Naive B cell (primary cell): ENCODE results near the gene FARP1. TPM values are rescaled to one million over a fixed set of nuclear protein-coding genes. Genes with fewer than 3 reads are reported as not detected.
A peak's percentile ranks its signal among the peaks of the same experiment; 100 is the strongest.

Experiments
- ATAC-seq, 2 donors: fragments of 150-1000 bp; cut with Tn5 transposase; 2 replicates each; pipeline ENCODE4 v1.10.0; 2021; ENCODE audit warnings: low read depth in 2 of 2, mild to moderate bottlenecking in 2 of 2, moderate library complexity in 2 of 2
- DNase-seq: peaks from one replicate; pipeline ENCODE4 v3.0.0; 2022
- H3K27ac Mint-ChIP-seq, 6 donors: one replicate each; pipeline ENCODE4 v1.8.0; 2020 to 2022; ENCODE audit warnings: mild to moderate bottlenecking in 6 of 6, mixed read lengths in 6 of 6, moderate library complexity in 5 of 6, inconsistent platforms in 2 of 6
- H3K27me3 Mint-ChIP-seq, 3 donors: one replicate each; pipeline ENCODE4 v1.8.0; 2021 to 2022; ENCODE audit warnings: mixed read lengths in 3 of 3, mild to moderate bottlenecking in 1 of 3
- H3K36me3 Mint-ChIP-seq, 2 donors: one replicate each; pipeline ENCODE4 v1.8.0; 2020 to 2022; ENCODE audit warnings: mixed read lengths in 2 of 2, inconsistent platforms in 1 of 2, mild to moderate bottlenecking in 1 of 2
- H3K4me1 Mint-ChIP-seq, 3 donors: one replicate each; pipeline ENCODE4 v1.8.0; 2020 to 2022; ENCODE audit warnings: mixed read lengths in 3 of 3, inconsistent platforms in 1 of 3, mild to moderate bottlenecking in 1 of 3, moderate library complexity in 1 of 3
- H3K4me3 Mint-ChIP-seq, 8 donors: one replicate each; pipeline ENCODE4 v1.8.0; 2020 to 2022; ENCODE audit warnings: mild to moderate bottlenecking in 8 of 8, mixed read lengths in 8 of 8, moderate library complexity in 8 of 8, inconsistent platforms in 2 of 8
- H3K9me3 Mint-ChIP-seq, 7 donors: one replicate each; pipeline ENCODE4 v1.8.0; 2020 to 2022; ENCODE audit warnings: mixed read lengths in 7 of 7, mild to moderate bottlenecking in 5 of 7, inconsistent platforms in 2 of 7, moderate library complexity in 1 of 7
- polyA plus RNA-seq, 6 donors: library from polyadenylated mRNA; unstranded; fragments of 300-500 nt; fragmentation: Illumina TruSeq; gene quantifications; one replicate each; pipeline ENCODE4 v1.2.3, GENCODE V29; 2021; ENCODE audit warnings: low read depth in 6 of 6

The FARP1 gene
- polyA plus RNA-seq, 6 donors from 2014 or later = 0.44 to 1.2 (median 0.86) TPM; not detected in 1

DNA sequence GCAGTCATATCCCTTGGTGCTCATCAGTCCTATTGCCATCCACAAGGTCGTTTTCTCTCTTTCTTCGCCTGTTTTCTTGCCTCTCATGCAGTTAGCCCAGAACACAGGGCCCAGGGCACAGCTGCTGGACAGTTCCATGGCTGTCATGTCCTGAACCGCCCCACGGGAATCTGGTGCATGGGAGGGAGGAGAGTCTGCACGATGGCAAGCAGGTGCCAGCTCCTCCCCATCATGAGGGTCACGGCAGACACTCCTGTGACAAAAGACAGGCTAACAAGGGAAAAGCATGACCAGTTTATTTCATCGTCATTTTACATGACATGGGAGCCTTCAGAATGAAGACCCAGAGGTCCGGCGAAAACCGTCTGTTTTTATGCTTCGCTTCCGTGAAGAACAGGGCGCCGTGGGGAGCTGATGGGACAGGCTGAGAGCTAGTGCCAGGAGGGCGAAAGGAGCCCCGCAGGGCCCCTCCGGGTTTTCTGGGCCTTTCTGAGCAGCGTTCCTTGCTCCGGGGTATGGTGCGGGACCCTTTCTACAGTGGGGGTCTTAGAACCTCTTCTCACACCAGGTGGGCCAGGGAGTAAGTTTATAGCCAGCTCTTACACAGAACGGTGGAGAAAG lies 298.3 kb downstream of the FARP1 start:
- DNase-seq (no peak), ATAC-seq (no peak)
- Mint-ChIP-seq H3K27ac (peak overlapping the region in 1 of 6 donors; percentile 66), H3K4me3 (peak overlapping the region in 2 of 8 donors; percentile 32 to 67), H3K36me3 (no peaks in the 10 kb centered on the region), H3K4me1 (peaks cover 6 to 21% (median 8%) of the 10 kb centered on the region in 3 donors), H3K9me3 (no peaks in the 10 kb centered on the region), H3K27me3 (peaks cover 0 to 15% (median 7%) of the 10 kb centered on the region in 3 donors)

DNA sequence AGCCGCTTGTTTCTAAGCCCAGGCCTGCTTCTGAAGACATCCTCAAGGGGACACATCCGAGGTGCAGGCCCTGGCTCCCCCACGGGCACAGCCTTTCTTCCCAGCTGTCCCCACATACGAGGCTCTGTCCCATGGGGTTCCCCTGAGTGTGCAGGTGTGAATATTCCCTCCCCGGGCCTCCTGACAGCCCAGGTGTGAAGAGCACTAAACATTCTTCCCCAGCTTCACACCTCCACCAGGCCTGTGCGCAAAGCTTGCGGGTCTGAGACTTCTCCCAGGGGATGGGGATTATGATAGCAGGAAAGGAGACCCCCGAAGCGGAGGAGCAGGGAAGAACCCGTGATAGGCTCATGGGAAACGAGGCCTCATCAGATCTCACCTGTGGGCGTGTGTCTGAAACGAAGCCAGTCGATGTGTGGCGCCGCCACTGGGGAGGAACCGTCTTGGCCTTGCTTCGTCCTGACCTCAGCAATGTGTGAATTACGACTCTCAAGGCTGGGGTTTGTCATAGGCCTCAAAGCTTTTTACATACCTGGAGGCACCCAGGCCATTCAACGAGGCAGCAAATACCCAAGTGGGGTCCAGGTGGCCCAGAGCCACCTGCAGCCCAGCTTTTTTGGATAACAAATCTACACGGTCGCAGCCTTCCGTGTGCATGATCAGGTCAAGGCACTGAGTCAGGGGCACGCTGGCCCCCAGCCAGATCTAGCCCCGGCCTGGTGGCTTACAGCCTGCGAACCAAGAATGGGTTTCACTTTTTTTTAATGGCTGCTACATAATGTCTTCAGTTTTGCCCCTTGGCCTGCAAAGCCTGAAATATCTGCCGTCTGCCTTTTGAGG lies 299.7 kb downstream of the FARP1 start:
- Mint-ChIP-seq H3K36me3 (peaks cover 0 to 5% of the 10 kb centered on the region in 2 donors), H3K4me3 (no peak overlapping the region), H3K9me3 (no peaks in the 10 kb centered on the region), H3K4me1 (peaks cover 12 to 33% (median 12%) of the 10 kb centered on the region in 3 donors), H3K27ac (peak overlapping the region in 1 of 6 donors; percentile 33), H3K27me3 (peaks cover 0 to 3% (median 0%) of the 10 kb centered on the region in 3 donors)
- DNase-seq (no peak), ATAC-seq (no peak)

DNA sequence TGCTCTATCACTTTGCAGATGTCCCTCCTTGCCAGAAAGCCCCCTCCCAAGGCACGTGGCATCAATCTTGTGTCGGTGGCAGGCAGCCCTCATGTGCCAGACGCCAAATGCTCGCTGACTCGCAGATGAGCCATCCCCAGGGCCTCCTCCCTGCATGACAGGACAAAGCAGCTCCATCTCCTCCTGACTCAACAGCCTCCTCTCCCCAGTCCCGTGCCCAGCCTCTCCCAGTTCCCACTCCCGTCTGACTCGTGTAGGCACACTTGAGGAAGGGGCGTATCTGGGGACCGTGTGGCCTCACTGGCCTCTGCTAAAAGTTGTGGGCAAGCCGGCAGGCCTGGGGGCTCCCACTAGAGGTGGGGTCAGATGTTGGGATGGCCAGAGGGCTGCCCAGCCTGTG lies 300.4 kb downstream of the FARP1 start:
- DNase-seq (no peak), ATAC-seq (no peak)
- H3K27ac Mint-ChIP-seq = peak overlapping the region in 1 of 6 donors; percentile 47
- no peak overlapping the region for H3K4me3 Mint-ChIP-seq
- no peaks in the 10 kb centered on the region for H3K9me3 Mint-ChIP-seq
- H3K36me3 Mint-ChIP-seq = peaks cover 0 to 9% of the 10 kb centered on the region in 2 donors
- peaks cover 12 to 34% (median 13%) of the 10 kb centered on the region in 3 donors for H3K4me1 Mint-ChIP-seq
- no peaks in the 10 kb centered on the region for H3K27me3 Mint-ChIP-seq

DNA sequence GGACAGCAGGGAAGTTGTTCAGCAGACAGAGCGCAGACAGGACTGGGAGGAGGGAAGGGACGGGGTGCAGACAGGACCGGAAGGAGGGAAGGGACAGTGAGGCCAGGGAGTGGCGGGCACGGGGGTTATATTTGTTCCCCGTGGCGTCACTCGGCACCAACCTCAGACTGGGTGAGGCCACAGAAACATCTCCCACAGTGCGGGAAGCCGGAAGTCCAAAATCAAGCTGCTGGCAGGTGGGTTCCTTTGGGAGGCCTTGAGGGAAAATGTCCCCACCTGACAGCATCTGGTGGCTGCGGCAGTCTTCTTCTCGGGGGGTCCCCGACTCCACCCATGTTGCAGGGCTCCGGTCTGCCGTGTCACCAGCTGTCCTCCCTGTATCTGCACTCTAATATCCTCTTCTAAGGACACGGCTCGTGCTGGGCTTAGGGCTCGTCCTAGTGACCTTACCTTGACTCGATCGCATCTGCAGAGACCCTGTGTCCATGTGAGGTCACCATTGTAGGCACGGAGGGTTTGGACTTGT lies 301.0 kb downstream of the FARP1 start:
- Mint-ChIP-seq H3K27ac (peak overlapping the region in 3 of 6 donors; percentile 37 to 79 (median 66)), H3K4me1 (peaks cover 12 to 34% (median 13%) of the 10 kb centered on the region in 3 donors), H3K36me3 (peaks cover 0 to 9% of the 10 kb centered on the region in 2 donors), H3K27me3 (no peaks in the 10 kb centered on the region), H3K4me3 (no peak overlapping the region), H3K9me3 (no peaks in the 10 kb centered on the region)
- DNase-seq (no peak), ATAC-seq (no peak)

DNA sequence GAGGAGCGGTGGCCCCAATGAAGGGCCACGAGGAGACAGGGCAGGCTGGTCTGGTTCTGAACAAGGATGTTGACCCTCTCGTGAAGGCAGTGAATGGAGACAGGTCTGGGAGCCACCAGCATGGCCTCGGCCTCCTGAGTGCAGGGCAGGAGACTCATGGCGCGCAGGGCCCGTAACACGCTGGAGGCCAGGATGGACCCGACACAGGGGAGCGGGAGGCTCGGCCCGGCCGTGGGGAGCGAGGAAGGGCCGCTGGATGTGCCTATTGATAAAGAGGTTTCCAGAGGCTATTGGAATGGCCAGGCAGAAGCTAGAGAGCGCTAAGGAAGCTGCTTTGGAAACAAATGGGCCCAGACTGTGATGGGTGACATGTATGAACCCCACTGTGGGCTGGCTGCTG lies 301.5 kb downstream of the FARP1 start:
- H3K4me1 Mint-ChIP-seq = peaks cover 12 to 34% (median 13%) of the 10 kb centered on the region in 3 donors
- no peak for DNase-seq
- H3K27me3 Mint-ChIP-seq = no peaks in the 10 kb centered on the region
- H3K9me3 Mint-ChIP-seq = no peaks in the 10 kb centered on the region
- ATAC-seq = no peak
- no peak overlapping the region for H3K4me3 Mint-ChIP-seq
- peaks cover 0 to 9% of the 10 kb centered on the region in 2 donors for H3K36me3 Mint-ChIP-seq
- peak overlapping the region in 3 of 6 donors; percentile 66 to 83 (median 79) for H3K27ac Mint-ChIP-seq

DNA sequence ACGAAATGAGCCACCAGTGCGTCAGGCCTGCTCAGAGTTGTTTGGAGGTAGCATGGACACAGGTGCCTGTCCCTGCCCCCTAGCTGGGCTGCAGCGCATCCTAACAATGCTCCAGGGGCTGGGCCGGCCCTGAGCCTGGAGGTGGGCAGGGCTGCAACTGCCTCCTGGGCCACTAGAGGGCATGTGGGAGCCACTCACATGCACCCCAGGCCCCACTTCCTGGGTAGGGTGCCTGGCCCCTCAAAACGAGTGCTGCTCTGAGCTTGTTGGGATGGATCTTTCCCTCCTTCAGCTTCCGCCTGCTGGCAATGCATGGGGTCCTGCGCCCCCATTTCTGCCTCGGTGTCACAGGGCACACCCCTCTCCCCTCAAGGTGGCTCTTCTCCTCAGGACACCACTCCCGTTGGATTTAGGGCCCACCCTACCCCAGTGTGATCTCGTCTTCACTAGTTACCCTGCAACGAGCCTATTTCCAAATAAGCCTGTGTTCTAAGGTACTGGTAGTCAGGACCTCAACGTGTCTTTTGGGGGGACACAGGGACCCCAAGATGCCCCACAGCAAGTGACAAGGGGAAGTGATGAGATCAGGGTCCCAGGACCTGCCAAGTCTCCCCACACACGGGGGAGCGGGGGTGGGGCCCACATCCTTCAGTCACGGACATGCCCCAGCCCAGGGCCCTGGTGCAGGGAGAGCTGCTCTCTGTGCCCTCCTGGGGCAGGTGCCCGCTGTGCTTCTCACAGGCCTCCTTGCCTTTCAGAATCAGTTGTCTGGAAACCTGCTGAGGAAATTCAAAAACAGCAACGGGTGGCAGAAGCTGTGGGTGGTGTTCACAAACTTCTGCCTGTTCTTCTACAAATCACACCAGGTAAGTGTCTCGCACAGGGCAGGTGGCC lies 302.7 kb downstream of the FARP1 start:
- Mint-ChIP-seq H3K9me3 (no peaks in the 10 kb centered on the region), H3K4me1 (peaks cover 12 to 34% (median 13%) of the 10 kb centered on the region in 3 donors), H3K27me3 (no peaks in the 10 kb centered on the region), H3K27ac (peak overlapping the region; percentile 27 to 90 (median 85)), H3K36me3 (peaks cover 0 to 9% of the 10 kb centered on the region in 2 donors), H3K4me3 (peak overlapping the region in 6 of 8 donors; percentile 24 to 42 (median 38))
- DNase-seq = peak; percentile 70
- peak; percentile 93 for ATAC-seq

DNA sequence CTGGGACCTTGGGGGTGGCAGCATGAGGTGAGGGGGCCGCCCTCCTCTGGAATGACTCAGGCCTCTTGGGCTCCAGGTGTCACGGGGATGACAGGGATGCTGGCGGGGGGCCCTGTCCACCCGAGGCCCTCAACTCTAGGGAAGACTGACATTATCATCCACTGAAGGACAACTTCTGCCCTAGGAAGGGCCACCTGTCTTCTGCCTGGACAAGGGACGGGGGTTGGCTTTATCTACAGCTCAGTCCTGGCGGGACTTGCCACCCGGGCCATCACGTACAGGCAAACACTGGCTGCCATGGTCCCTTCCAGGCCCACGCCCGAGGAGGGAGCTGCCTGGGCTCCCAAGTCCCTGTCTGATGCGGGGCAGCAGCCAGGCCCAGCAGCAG lies 303.3 kb downstream of the FARP1 start:
- H3K27ac Mint-ChIP-seq = peak overlapping the region in 3 of 6 donors; percentile 47 to 90 (median 83)
- H3K36me3 Mint-ChIP-seq = peaks cover 0 to 10% of the 10 kb centered on the region in 2 donors
- H3K9me3 Mint-ChIP-seq = no peaks in the 10 kb centered on the region
- ATAC-seq (no peak), DNase-seq (no peak)
- peaks cover 13 to 34% (median 13%) of the 10 kb centered on the region in 3 donors for H3K4me1 Mint-ChIP-seq
- no peak overlapping the region for H3K4me3 Mint-ChIP-seq
- H3K27me3 Mint-ChIP-seq = no peaks in the 10 kb centered on the region

DNA sequence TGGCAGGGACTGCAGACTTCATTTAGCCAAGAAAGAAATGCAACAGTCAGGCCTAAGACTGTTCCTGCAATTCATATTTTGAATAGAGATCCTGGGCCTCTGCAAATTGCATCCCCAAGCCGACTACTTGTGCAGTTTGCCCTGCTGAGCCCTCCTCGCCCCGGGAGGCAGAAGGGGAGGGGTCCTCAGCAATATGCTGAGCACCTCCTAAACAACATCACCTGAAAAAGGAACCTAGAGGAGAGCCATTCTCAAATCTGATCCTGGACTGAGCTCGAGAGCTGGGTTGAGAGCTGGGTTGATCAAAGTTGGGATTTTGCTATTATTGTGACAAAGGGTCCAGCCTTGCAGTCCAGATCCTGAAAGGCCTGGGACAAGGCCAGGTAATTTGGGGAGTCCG lies 304.2 kb downstream of the FARP1 start:
- ATAC-seq = no peak
- H3K36me3 Mint-ChIP-seq = peaks cover 7 to 19% of the 10 kb centered on the region in 2 donors
- H3K9me3 Mint-ChIP-seq = no peaks in the 10 kb centered on the region
- peak overlapping the region in 3 of 6 donors; percentile 16 to 87 (median 83) for H3K27ac Mint-ChIP-seq
- DNase-seq = no peak
- H3K27me3 Mint-ChIP-seq = no peaks in the 10 kb centered on the region
- H3K4me3 Mint-ChIP-seq = no peak overlapping the region
- peaks cover 13 to 42% (median 15%) of the 10 kb centered on the region in 3 donors for H3K4me1 Mint-ChIP-seq

DNA sequence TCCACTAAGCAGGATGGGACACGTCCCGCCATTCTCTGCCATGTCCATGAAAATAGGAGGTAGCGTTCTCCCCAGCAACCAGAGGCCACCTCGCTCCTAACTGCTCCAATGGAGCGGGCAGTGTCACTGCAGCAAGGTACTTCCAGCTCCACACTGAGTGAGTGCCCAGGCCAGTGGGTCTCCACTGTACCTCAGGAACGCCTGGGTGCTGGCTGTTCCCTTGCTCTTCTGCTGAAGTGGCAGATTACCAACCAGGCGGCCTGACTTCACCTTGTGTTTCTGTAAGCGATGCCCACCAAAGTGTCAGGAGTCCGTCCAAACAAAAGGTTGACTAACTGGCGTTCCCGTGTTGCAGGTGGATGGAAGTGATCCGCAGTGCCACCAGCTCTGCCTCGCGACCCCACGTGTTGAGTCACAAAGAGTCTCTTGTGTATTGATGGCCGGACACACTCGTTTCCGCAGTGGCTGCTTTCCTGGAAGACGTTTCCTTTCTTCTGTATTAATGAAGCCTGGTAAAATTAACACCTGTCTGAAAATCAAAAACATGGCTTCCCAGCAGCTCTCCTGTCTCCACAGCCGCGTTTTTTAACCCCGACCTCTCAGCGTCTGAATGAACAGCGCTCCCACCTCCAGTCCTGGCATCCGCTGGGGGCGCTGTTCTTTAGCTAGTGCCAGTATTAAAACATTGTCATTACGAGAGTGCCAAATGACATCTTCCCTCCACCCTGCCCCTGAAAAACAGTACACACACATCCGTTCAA lies 305.2 kb downstream of the FARP1 start:
- no peaks in the 10 kb centered on the region for H3K9me3 Mint-ChIP-seq
- no peak for DNase-seq
- H3K4me1 Mint-ChIP-seq = peaks cover 13 to 42% (median 15%) of the 10 kb centered on the region in 3 donors
- peaks cover 13 to 22% of the 10 kb centered on the region in 2 donors for H3K36me3 Mint-ChIP-seq
- no peak overlapping the region for H3K4me3 Mint-ChIP-seq
- peak overlapping the region in 4 of 6 donors; percentile 43 to 88 (median 73) for H3K27ac Mint-ChIP-seq
- H3K27me3 Mint-ChIP-seq = no peaks in the 10 kb centered on the region
- ATAC-seq = no peak

DNA sequence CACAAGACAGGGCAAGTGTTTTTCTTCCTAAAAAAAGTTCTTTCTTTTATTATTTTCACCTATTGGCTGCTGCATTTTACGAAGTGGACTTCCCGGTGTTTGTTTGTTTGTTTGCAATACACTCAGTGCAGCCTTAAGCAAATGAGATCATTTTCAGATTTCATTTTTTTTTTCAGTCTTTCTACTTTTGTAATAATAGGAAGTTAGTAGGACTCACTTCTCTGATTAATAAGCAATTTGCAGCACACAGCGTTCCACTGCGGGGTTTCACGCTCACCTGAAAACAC lies 305.7 kb downstream of the FARP1 start:
- Mint-ChIP-seq H3K4me3 (no peak overlapping the region), H3K27ac (peak overlapping the region in 2 of 6 donors; percentile 63 to 83), H3K9me3 (no peaks in the 10 kb centered on the region), H3K4me1 (peaks cover 13 to 42% (median 15%) of the 10 kb centered on the region in 3 donors), H3K27me3 (no peaks in the 10 kb centered on the region), H3K36me3 (peaks cover 15 to 22% of the 10 kb centered on the region in 2 donors)
- no peak for ATAC-seq
- DNase-seq = no peak

DNA sequence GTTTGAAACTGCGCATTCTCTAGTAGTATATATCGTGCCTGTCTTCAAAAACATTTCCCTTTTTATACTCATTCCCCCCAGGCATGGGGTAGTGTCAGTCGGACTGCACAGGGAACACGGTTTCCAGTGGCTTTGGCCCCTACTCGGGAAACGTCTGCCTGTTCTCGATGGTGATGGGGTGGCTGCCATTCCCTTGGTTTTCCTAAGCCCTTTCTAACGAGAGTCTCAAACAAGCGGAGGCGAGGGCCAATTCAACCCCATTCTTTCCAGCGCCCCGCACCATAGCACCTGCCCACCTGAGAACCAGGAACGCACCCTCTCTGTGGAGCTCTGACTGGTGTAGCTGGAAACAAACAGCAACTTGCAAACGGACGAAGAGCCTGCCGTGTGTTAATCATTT lies 306.4 kb downstream of the FARP1 start:
- H3K4me3 Mint-ChIP-seq = no peak overlapping the region
- peak overlapping the region in 3 of 6 donors; percentile 33 to 81 (median 73) for H3K27ac Mint-ChIP-seq

DNA sequence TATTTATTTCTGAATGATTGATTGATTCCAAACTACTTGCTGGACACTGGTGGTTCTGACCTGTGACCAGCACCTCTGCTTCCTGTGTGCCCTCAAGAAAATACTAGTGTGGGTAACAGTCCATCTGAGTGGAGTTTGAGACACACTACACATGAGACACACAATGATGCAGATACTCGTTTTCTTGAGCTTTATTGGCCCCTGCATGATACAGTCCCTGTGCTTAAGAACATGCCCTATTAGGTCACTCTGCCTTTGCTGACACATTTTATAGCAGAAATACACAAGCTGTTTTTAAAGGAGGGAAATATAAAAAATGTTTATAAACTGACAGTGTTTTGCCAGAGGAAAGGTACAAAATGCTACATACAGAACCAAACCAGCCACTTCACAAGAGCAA lies 307.1 kb downstream of the FARP1 start:
- no peak overlapping the region for H3K4me3 Mint-ChIP-seq
- H3K4me1 Mint-ChIP-seq = peaks cover 11 to 31% (median 13%) of the 10 kb centered on the region in 3 donors
- no peak overlapping the region for H3K27ac Mint-ChIP-seq
- DNase-seq (no peak), ATAC-seq (no peak)
- H3K9me3 Mint-ChIP-seq = no peaks in the 10 kb centered on the region
- H3K27me3 Mint-ChIP-seq = no peaks in the 10 kb centered on the region
- H3K36me3 Mint-ChIP-seq = peaks cover 21 to 22% of the 10 kb centered on the region in 2 donors

More for the DNA sequence above, 306.4 kb downstream of the FARP1 start:
- Mint-ChIP-seq H3K4me1 (peaks cover 13 to 38% (median 13%) of the 10 kb centered on the region in 3 donors), H3K9me3 (no peaks in the 10 kb centered on the region), H3K36me3 (peaks cover 16 to 22% of the 10 kb centered on the region in 2 donors), H3K27me3 (no peaks in the 10 kb centered on the region)
- DNase-seq = no peak
- no peak for ATAC-seq
